GM23248 (cell line): ENCODE measurements around the gene EGFL7.

Experiments used
- EZH2 ChIP-seq: fragments of 200-600 bp; sonication (generic); IDR thresholded peaks from 2 replicates; pipeline ENCODE4 v1.6.1; 2018; ENCODE audit warnings: antibody characterized with exemption, mild to moderate bottlenecking; ENCODE audit not compliant: insufficient read depth, poor library complexity, severe bottlenecking
- EZH2phosphoT487 ChIP-seq: fragments of 200-600 bp; sonication (generic); IDR thresholded peaks from 2 replicates; pipeline ENCODE4 v1.6.1; 2018; ENCODE audit warnings: antibody characterized with exemption, moderate library complexity, mild to moderate bottlenecking, low read depth; ENCODE audit not compliant: insufficient read depth

- no peak for TF ChIP-seq EZH2
- TF ChIP-seq EZH2phosphoT487: no peak
Measured at GRCh38 chr9:136655536-136656182, 7.1 kb upstream of the EGFL7 start.
